HepG2 (cell line): ENCODE results near the gene WDR47. TPM values are rescaled to one million over a fixed set of nuclear protein-coding genes. Genes with fewer than 3 reads are reported as not detected.
A peak's percentile ranks its signal among the peaks of the same experiment; 100 is the strongest.

Experiments
- ARHGAP35 ChIP-seq: sonication (generic); formaldehyde crosslinking; IDR thresholded peaks from 2 replicates; pipeline ENCODE4 v1.9.0; 2022; ENCODE audit warnings: mild to moderate bottlenecking, inconsistent platforms, moderate library complexity, missing genetic modification reagents, borderline replicate concordance
- CSRNP1 ChIP-seq: sonication (generic); formaldehyde crosslinking; IDR thresholded peaks from 2 replicates; pipeline ENCODE4 v1.8.1; 2023; ENCODE audit warnings: mild to moderate bottlenecking, missing genetic modification reagents
- EED ChIP-seq: sonication (generic); formaldehyde crosslinking; IDR thresholded peaks from 2 replicates; pipeline ENCODE4 v1.5.0; 2020; ENCODE audit warnings: mild to moderate bottlenecking, missing genetic modification reagents
- FOXP1 ChIP-seq, 2 experiments: fragments of 450-650 bp in 1 of 2; IDR thresholded peaks; 2 replicates each; pipeline ENCODE4 v1.6.1; 2017 to 2018; ENCODE audit warnings: antibody characterized with exemption in 1 of 2
- HNRNPLL ChIP-seq: fragments of 200-400 bp; formaldehyde crosslinking; IDR thresholded peaks from 2 replicates; pipeline ENCODE4 v1.6.1; 2017; ENCODE audit warnings: mild to moderate bottlenecking, low read depth, low read length; ENCODE audit not compliant: poor library complexity, severe bottlenecking
- IKZF4 ChIP-seq: sonication (generic); formaldehyde crosslinking; IDR thresholded peaks from 2 replicates; pipeline ENCODE4 v1.5.1; 2020; ENCODE audit warnings: borderline replicate concordance, mild to moderate bottlenecking, low read depth, missing genetic modification reagents; ENCODE audit errors: not compliant biosample characterization
- MLX ChIP-seq: IDR thresholded peaks from 2 replicates; pipeline ENCODE4 v1.6.1; 2016
- MNT ChIP-seq: fragments of 450-650 bp; IDR thresholded peaks from 2 replicates; pipeline ENCODE4 v1.6.1; 2016
- NFIB ChIP-seq: sonication (generic); formaldehyde crosslinking; IDR thresholded peaks from 2 replicates; pipeline ENCODE4 v1.9.0; 2021; ENCODE audit warnings: missing genetic modification reagents, mild to moderate bottlenecking, borderline replicate concordance
- NPAS2 ChIP-seq: sonication (generic); formaldehyde crosslinking; IDR thresholded peaks from 2 replicates; pipeline ENCODE4 v1.8.0; 2022; ENCODE audit warnings: mild to moderate bottlenecking, missing genetic modification reagents, borderline replicate concordance
- PHF8 ChIP-seq: sonication (generic); formaldehyde crosslinking; IDR thresholded peaks from 2 replicates; pipeline ENCODE4 v1.5.0; 2020; ENCODE audit warnings: missing genetic modification reagents
- SALL2 ChIP-seq: sonication (generic); formaldehyde crosslinking; IDR thresholded peaks from 2 replicates; pipeline ENCODE4 v1.8.1; 2023; ENCODE audit warnings: mild to moderate bottlenecking, missing genetic modification reagents, inconsistent platforms
- SIN3B ChIP-seq: fragments of 150-350 bp; IDR thresholded peaks from 2 replicates; pipeline ENCODE4 v1.6.1; 2014; ENCODE audit warnings: low read length
- THYN1 ChIP-seq: sonication (generic); formaldehyde crosslinking; IDR thresholded peaks from 2 replicates; pipeline ENCODE4 v1.8.1; 2023; ENCODE audit warnings: low read depth, mild to moderate bottlenecking, moderate library complexity, missing genetic modification reagents, borderline replicate concordance
- ZNF180 ChIP-seq: sonication (generic); formaldehyde crosslinking; IDR thresholded peaks from 2 replicates; pipeline ENCODE4 v1.4.0; 2020; ENCODE audit warnings: low read depth, missing genetic modification reagents, borderline replicate concordance
- ZNF503 ChIP-seq: sonication (generic); formaldehyde crosslinking; IDR thresholded peaks from 2 replicates; pipeline ENCODE4 v1.4.0; 2020; ENCODE audit warnings: missing genetic modification reagents
- ZNF878 ChIP-seq: sonication (generic); formaldehyde crosslinking; IDR thresholded peaks from 2 replicates; pipeline ENCODE4 v1.8.1; 2023; ENCODE audit warnings: mild to moderate bottlenecking, missing genetic modification reagents, moderate library complexity
- polyA plus RNA-seq, 8 experiments: library from polyadenylated mRNA; depleted of rRNA in 3 of 8; stranded (reverse) in 7 of 8; unstranded in 1 of 8; fragments of >200 nt; fragmentation: Illumina TruSeq in 4 of 8; extraction: Trizol in 4 of 8; gene quantifications; 2 replicates each; pipeline versions ENCODE4 v1.2.1 to v1.2.3, GENCODE V29; 2011 to 2016; ENCODE audit warnings: low read depth in 4 of 8, missing spikeins in 1 of 8, mixed read lengths in 1 of 8; ENCODE audit not compliant: insufficient read depth in 1 of 8
- total RNA-seq, 5 experiments: library from RNA; depleted of rRNA; stranded (reverse); fragments of >200 nt; fragmentation: Illumina TruSeq; extraction: Trizol; gene quantifications; 2 replicates each; pipeline ENCODE4 v1.2.3, GENCODE V29; 2016; ENCODE audit warnings: low read depth in 1 of 5
- TF ChIP-seq, protein P1 (sequence below): sonication (generic); formaldehyde crosslinking; IDR thresholded peaks from 2 replicates; pipeline ENCODE4 v1.4.0; 2020; ENCODE audit warnings: low read depth, mild to moderate bottlenecking, missing genetic modification reagents
- TF ChIP-seq, protein P2 (sequence below): sonication (generic); formaldehyde crosslinking; IDR thresholded peaks from 2 replicates; pipeline ENCODE4 v1.5.1; 2020; ENCODE audit warnings: missing genetic modification reagents, mild to moderate bottlenecking, borderline replicate concordance

Gene WDR47
- total and polyA plus RNA-seq, 2 of the 13 experiments (the other 11 are each of a cell fraction or from before 2014, with no cell fraction given) = 4.3 to 5.9 TPM

DNA sequence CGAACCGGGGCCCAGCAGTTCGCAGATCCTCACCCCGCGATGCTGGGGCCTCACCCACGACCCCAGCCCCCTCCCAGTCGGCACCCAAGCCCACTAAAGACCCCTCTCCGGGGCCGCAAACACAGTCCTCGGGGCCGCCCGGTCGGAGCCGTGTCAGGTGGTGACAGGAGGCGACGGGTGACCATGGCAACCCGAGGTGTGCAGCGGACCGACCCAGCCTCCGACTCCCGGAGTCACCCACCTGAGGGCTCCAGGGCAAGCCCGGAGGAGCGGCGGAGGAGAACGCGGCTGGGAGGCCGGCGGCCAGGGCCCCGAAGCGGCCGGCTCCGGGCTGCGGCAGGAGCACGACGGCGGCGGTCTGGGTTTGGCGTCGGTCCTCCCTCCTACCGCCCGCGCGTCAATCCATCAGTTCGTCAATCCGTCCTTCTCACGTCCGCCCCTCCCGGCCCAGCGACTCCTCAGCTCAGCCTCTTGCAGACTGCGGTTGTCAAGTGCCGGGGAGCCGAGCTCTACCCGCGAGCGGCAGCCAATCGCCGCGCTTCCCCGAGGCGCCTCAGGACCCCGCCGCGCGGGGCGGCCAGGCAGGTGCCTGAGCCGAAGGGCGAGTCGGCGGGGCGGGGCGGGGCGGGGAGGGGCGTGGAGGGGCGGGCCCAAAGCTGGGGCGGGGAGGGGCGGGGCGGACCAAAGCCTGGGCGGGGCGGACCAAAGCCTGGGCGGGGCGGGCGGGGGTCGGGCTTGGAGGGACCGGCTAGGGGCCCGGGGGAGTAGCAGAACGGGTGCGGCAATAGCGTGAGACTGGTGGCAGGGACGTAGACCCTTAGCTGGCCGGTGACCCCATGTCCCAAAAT lies at the start of gene WDR47 (continued):
- TF ChIP-seq NPAS2 (CRISPR knock-in tag) = no peak
- TF ChIP-seq CSRNP1 = peak; percentile 72; the same call in 1 of the 2 replicates
- TF ChIP-seq, protein P1, sequence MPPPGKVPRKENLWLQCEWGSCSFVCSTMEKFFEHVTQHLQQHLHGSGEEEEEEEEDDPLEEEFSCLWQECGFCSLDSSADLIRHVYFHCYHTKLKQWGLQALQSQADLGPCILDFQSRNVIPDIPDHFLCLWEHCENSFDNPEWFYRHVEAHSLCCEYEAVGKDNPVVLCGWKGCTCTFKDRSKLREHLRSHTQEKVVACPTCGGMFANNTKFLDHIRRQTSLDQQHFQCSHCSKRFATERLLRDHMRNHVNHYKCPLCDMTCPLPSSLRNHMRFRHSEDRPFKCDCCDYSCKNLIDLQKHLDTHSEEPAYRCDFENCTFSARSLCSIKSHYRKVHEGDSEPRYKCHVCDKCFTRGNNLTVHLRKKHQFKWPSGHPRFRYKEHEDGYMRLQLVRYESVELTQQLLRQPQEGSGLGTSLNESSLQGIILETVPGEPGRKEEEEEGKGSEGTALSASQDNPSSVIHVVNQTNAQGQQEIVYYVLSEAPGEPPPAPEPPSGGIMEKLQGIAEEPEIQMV = no peak
- no peak for TF ChIP-seq ZNF503 (CRISPR knock-in tag)
- TF ChIP-seq FOXP1 (IDR thresholded peaks at IDR 0.05) = no peak
- TF ChIP-seq FOXP1 (CRISPR knock-in tag; IDR thresholded peaks at IDR 0.05) = no peak
- TF ChIP-seq THYN1 (CRISPR knock-in tag) = no peak
- TF ChIP-seq SALL2 (CRISPR knock-in tag) = no peak
- no peak for TF ChIP-seq MNT
- TF ChIP-seq PHF8 (CRISPR knock-in tag) = peak; percentile 70
- no peak for TF ChIP-seq NFIB (CRISPR knock-in tag)
- no peak for TF ChIP-seq EED (CRISPR knock-in tag)
- no peak for TF ChIP-seq ZNF180
- TF ChIP-seq ARHGAP35 (CRISPR knock-in tag) = peak; percentile 66
- peak; percentile 10 for TF ChIP-seq IKZF4 (CRISPR knock-in tag)
- TF ChIP-seq SIN3B = no peak
- TF ChIP-seq, protein P2, sequence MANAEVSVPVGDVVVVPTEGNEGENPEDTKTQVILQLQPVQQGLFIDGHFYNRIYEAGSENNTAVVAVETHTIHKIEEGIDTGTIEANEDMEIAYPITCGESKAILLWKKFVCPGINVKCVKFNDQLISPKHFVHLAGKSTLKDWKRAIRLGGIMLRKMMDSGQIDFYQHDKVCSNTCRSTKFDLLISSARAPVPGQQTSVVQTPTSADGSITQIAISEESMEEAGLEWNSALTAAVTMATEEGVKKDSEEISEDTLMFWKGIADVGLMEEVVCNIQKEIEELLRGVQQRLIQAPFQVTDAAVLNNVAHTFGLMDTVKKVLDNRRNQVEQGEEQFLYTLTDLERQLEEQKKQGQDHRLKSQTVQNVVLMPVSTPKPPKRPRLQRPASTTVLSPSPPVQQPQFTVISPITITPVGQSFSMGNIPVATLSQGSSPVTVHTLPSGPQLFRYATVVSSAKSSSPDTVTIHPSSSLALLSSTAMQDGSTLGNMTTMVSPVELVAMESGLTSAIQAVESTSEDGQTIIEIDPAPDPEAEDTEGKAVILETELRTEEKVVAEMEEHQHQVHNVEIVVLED (CRISPR knock-in tag) = peak; percentile 56; the same call in 1 of the 2 replicates
- TF ChIP-seq ZNF878 (CRISPR knock-in tag) = no peak
- no peak for TF ChIP-seq MLX (CRISPR knock-in tag)
- TF ChIP-seq HNRNPLL = peak; percentile 15
